Measurements from ENCODE around the gene FXYD1.
A peak's percentile ranks its signal among the peaks of the same experiment; 100 is the strongest.

The FXYD1 gene

GRCh38 chr19:35108730-35109129 is 29.9 kb upstream of the FXYD1 start:
- no peak for DNase-seq

GRCh38 chr19:35109395-35110112 is 29.1 kb upstream of the FXYD1 start:
- DNase-seq, result no peak

DNA sequence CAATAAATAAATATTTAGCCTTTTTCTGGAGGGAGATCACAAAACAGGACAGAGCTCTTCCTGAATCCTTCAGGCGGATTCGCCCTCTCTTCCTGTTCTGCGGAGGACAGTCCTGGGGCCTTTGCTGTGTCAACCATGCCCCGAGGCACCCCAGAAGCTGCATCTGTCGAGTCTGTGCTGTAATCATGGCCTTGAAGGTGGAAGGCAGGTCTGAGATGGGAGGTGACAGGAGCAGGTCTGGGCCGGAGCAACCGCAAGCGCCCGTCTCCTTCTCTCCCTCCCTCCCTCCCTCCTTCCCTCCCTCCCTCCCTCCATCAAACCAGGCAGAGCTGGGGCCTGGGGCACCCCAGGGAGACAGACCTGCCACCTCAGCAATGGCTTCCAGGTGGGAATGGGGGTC is 27.6 kb upstream of the FXYD1 start:
- DNase-seq, result no peak

DNA sequence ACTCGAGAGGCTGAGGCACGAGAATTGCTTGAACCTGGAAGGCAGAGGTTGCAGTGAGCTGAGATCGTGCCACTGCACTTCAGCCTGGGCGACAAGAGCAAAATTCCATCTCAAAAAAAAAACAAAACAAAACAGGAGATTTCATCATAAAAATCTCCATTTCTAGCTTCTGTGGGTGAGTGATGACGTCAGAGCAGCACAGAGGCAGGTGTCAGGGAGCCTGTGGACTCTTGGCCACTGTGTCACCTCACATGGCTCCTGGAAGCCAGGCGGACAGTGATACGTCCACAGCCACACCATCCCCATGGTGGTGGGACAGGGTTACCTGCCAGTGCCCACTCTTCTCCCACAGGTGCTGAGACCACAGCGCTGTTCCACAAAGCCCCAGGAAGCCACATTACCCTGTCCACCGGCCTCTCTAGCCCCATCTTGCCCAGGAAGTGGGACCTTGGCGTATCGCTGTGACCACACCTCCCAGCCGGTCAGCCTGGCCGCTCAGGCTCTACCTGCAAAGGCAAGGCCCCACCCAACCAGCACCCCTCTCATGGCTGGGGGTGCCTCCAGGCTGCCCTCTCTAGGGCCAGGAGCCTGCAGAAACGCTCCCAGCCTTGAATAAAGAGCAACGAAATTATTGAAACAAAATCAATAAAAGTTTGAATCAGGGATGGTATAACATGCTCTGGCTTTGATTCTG is 25.5 kb upstream of the FXYD1 start:
- no peak for DNase-seq

- DNase-seq, result no peak
Measured at GRCh38 chr19:35114353-35115176, 24.1 kb upstream of the FXYD1 start.

DNA sequence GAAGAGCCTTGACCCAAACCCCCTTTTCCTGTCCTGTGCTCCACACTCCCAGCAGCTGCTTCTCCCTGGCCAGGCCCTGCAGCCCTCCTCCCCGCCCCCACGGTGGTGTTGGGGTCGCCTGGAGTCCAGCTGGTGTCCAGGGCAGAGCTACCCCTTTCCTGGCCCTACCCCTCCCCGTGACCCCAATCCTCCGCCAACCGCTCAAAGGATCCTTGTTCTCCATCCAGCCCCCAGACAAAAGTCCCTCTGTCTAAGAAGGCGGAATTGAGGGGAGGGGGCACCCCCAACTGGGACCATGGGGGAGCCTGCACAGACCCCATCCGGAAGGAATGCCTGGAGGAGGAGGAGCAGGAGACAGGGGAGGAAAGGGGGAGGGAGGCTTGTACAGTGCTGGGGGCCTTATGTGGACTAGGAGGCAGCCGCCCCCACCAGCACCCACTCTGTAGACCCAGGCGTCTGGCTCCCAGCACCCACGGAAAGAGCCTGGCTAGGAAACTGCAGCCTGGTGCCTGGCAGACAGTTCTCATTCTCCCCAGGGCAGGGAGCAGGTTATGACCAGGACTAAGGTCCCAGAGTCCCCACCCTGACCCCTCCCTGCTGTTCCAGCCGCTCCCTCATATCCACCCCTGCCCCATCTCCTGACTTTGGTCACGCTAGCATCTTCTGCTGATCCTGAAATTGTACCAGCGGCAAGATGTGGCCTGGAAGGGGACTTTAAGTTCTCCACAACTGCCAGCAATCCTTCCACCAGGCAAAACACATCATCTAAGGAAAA is 23.3 kb upstream of the FXYD1 start, which contains the start of gene FXYD3:
Gene FXYD3, plus strand, starts transcription at position 647 of the 775 bp plus-strand sequence. CDS start 3,554 bp downstream, outside the sequence.
- no peak for DNase-seq

DNA sequence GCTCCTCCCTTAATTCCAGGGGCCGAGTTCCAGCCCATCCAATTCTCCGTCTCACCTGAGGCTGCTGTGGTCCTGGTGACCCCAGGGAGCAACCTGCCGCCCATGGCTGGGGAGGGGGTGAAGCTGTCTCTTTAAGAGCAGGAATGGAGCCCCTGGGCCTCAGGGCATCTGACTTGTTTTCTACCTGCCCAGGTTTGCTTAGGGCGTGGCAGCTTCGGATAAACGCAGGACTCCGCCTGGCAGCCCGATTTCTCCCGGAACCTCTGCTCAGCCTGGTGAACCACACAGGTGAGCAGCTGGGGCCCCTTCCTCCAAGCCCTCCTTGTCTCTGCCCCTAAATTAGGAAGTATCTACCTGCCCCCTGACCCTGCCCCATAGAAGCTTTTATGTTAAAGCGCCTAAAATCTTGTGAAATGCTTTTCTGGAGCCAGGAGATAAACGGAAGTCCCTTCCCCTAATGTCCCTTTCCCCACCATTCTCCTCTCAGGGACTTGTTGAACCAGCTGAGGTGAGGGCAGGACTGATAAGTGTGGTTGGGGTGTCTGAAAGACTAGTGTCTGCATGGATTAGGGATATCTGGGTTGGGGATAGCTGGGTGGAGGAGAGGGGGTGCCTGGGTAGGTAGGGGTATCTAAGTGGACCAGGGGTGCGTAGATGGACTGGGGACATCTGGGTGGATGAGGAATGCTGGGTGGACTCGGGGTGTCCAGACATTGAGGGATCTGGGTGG is 22.4 kb upstream of the FXYD1 start:
- DNase-seq, result no peak

GRCh38 chr19:35117116-35117515 is 21.5 kb upstream of the FXYD1 start:
- DNase-seq, result no peak

DNA sequence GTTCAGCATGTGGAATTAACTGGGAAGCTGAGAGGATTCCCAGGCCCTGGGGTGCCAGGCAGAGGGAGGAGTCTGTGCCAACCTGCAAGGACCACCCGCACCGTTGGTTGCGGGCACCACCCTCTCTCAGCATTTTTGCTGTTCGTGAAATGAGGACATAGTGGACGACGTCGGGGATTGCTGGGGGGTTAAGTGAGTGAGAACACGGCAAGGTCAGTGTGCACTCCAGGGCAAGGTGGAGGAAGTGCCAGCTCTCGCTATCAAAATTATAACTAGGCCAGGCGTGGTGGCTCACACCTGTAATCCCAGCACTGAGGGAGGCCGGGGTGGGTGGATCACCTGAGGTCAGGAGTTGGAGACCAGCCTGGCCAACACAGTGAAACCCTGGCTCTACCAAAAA is 20.8 kb upstream of the FXYD1 start:
- no peak for DNase-seq

DNA sequence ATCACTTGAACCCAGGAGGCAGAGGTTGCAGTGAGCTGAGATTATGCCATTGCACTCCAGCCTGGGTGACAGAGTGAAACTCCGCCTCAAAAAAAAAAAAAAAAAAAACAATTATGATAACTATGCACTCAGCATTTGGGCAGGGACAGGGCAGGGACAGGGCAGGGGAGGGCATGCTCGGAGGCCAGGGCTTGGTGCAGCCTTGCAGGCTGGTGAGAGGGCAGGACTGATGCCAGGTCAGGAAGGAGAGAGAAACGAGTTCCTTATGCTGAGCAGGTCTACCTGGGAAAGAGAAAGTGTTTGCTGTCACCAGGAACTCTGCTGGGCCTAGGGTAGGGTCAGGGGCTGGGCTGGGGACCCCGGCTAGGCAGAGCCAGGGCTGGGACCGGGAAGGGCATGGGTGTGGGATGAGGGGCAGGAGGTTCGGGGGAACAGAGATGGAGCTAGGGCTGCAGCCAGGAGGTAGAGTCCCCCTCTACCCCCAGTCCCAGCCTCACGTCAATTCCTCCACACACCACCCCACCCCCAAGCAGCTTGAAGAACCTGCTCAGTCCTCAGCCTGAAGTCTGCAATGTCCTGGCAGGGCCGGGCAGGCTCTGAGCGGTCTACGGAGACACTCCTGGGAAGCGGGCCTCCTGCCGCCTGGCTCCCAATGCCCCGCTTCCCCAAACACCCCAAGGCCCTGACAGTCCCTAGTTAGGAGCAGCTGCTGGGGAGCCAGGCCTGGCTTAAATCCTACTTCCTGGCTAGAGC is 20.2 kb upstream of the FXYD1 start:
- DNase-seq, result no peak

DNA sequence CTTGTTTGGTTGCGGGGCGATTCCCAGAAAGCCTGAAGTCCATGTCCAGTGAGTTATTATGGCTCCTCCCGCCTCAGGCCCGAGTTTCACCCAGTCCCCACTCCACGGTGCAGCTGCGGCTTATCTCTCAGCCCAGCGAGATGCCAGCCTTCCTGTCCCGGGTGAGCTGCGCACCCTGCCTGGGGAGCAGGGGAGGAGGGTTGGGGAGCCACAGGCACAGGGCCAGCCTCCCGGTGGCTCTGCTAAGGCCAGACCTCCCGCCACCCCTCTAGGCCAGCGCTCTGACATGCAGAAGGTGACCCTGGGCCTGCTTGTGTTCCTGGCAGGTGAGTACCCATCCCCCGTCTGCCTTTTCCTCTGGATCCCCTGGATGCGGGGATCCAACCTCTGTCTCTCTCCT is 19.5 kb upstream of the FXYD1 start:
- no peak for DNase-seq

- no peak for DNase-seq
Measured at GRCh38 chr19:35119578-35120155, 19.0 kb upstream of the FXYD1 start.

DNA sequence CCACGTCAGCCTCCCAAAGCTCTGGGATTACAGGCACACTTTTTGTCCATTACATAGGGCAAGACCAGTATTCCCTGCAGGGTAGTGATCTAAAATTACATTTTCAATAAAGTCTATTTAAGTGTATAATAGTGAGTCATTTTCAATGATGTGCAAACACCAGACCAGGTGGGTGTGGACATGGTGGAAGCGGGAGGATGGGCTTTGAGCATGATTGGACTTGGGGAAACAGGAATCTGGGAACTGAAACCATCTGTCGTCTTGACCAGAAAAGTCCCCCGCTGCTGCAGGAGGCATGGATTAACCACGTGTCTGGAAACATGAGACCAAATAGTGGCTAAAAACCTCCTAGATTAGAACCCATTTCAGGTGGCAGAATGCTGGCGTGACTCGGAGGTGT is 18.1 kb upstream of the FXYD1 start:
- DNase-seq, result no peak

- DNase-seq, result no peak
Measured at GRCh38 chr19:35120898-35121297, 17.7 kb upstream of the FXYD1 start.

GRCh38 chr19:35122687-35123551 is 15.7 kb upstream of the FXYD1 start:
- DNase-seq, result no peak

GRCh38 chr19:35123573-35123972 is 15.1 kb upstream of the FXYD1 start:
- no peak for DNase-seq

DNA sequence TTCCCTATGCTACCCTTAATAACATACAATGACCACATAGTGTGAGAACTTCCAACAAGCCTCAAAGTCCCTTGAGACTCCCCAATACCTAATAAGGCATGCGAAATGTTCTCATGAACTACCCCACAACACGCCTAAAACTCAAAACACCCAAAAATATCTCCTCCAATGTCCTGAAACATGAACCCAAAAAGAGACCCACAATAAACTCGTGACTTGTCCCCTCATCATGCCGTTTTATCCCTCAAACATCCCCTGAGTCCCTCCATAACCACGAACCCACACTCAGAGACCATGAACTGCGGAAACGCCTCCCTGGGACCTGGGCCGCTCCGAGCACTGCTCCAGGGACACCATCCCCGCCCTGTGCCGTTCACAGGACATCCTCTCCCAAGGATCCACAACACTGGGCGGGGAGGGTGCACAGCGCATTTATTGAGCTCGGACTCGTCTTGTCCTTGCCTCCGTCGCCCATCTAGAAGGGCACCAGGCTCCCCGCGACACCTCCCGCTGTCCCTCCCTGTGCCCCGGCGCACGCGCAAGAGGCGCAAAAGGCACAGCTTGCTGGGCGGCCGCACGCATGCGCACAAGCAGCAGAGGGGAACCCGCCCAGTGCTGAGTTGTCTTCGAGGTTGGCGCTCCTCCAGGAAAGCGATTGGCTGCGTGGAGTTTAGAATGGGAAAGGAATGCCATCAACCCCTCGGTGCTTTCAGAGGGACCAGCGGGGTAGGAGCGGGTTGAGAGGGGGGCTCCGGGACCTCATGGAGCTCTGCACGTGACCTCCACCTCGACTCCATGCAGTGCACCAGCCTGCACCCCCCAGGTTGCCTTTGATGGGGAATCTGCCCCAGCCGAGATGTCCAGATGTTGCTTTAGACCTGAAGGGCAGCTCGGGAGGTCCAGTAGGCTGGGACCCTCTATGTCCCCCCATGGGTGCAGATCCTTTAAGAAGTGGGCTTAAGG is 14.2 kb upstream of the FXYD1 start:
- DNase-seq, result peak; percentile 86

DNA sequence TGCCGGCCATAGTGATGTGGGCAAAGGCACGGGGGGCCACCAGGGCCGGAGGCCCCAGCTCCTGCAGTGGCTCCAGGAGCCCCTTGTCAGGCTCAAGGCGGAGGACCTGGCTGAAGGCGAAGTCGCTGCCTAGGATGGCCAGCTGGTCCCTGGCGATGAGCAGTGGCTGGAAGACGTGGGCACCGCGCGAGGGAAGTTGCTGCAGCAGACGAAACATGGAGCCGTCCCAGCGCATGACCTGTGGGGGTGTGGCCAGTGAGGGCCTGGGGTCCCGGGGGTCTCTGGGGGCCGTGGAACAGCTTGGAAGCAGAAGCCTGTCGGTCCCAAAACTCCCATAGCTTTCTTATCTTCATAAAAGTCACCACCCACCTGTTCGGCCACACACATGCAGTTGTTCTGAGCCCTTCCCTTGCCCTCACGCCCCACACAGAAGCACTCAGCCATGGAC is 13.3 kb upstream of the FXYD1 start:
- no peak for DNase-seq

All from DMS79 treated with DMSO at 0.1 percent for 48 hours (cell line).